ENCODE measurements around the gene ZNF385B. TPM values are rescaled to one million over a fixed set of nuclear protein-coding genes. Genes with fewer than 3 reads are reported as not detected.

The ZNF385B gene
- total RNA-seq, 2 donors from 2014 or later: 2.0 to 6.2 TPM

- intact Hi-C loops (cut with DNase I): no loop called here
- DNase-seq (ENCODE audit: low spot score): no peak
These were observed 314.8 kb downstream of the ZNF385B start for GRCh38 chr2:179546656-179547055.

GRCh38 chr2:179545024-179545423, 316.4 kb downstream of the ZNF385B start:
- intact Hi-C loops (cut with DNase I): no loop called here
- no peak for DNase-seq (ENCODE audit: low spot score)

- intact Hi-C loops (cut with DNase I): no loop called here
These were observed 318.0 kb downstream of the ZNF385B start for GRCh38 chr2:179543361-179543901.

GRCh38 chr2:179541586-179541985, 319.8 kb downstream of the ZNF385B start:
- intact Hi-C loops (cut with DNase I): no loop called here
- no peak for DNase-seq (ENCODE audit: low spot score)

More at GRCh38 chr2:179543361-179543901, 318.0 kb downstream of the ZNF385B start:
- no peak for DNase-seq (ENCODE audit: low spot score)

- no peak for DNase-seq (ENCODE audit: low spot score)
- intact Hi-C loops (cut with DNase I): no loop called here
These were observed 322.3 kb downstream of the ZNF385B start for GRCh38 chr2:179539124-179539511.

GRCh38 chr2:179538406-179539123, 322.8 kb downstream of the ZNF385B start:
- no peak for DNase-seq (ENCODE audit: low spot score)
- intact Hi-C loops (cut with DNase I): no loop called here

- intact Hi-C loops (cut with DNase I): no loop called here
- DNase-seq (ENCODE audit: low spot score): no peak
These were observed 325.2 kb downstream of the ZNF385B start for GRCh38 chr2:179536185-179536584.

GRCh38 chr2:179533875-179534274, 327.5 kb downstream of the ZNF385B start:
- intact Hi-C loops (cut with DNase I): no loop called here
- no peak for DNase-seq (ENCODE audit: low spot score)

GRCh38 chr2:179532863-179533278, 328.5 kb downstream of the ZNF385B start:
- no peak for DNase-seq (ENCODE audit: low spot score)
- intact Hi-C loops (cut with DNase I): no loop called here

GRCh38 chr2:179528576-179529069, 332.8 kb downstream of the ZNF385B start:
- intact Hi-C loops (cut with DNase I): no loop called here
- DNase-seq (ENCODE audit: low spot score): no peak

GRCh38 chr2:179525340-179525739, 336.1 kb downstream of the ZNF385B start:
- DNase-seq (ENCODE audit: low spot score): no peak
- intact Hi-C loops (cut with DNase I): no loop called here

GRCh38 chr2:179524809-179525339, 336.5 kb downstream of the ZNF385B start:
- intact Hi-C loops (cut with DNase I): no loop called here
- no peak for DNase-seq (ENCODE audit: low spot score)

- DNase-seq (ENCODE audit: low spot score): no peak
- intact Hi-C loops (cut with DNase I): no loop called here
These were observed 339.5 kb downstream of the ZNF385B start for GRCh38 chr2:179521944-179522343.

GRCh38 chr2:179518830-179519229, 342.6 kb downstream of the ZNF385B start:
- intact Hi-C loops (cut with DNase I): no loop called here

GRCh38 chr2:179513181-179513580, 348.2 kb downstream of the ZNF385B start:
- DNase-seq (ENCODE audit: low spot score): no peak
- intact Hi-C loops (cut with DNase I): no loop called here

More at GRCh38 chr2:179518830-179519229, 342.6 kb downstream of the ZNF385B start:
- DNase-seq (ENCODE audit: low spot score): no peak

- DNase-seq (ENCODE audit: low spot score): no peak
- intact Hi-C loops (cut with DNase I): no loop called here
These were observed 349.0 kb downstream of the ZNF385B start for GRCh38 chr2:179512281-179513035.

GRCh38 chr2:179511105-179511789, 350.2 kb downstream of the ZNF385B start:
- DNase-seq (ENCODE audit: low spot score): no peak
- intact Hi-C loops (cut with DNase I): no loop called here

GRCh38 chr2:179495315-179495714, 366.1 kb downstream of the ZNF385B start:
- intact Hi-C loops (cut with DNase I): no loop called here
- DNase-seq (ENCODE audit: low spot score): no peak

GRCh38 chr2:179488563-179488962, 372.8 kb downstream of the ZNF385B start:
- no peak for DNase-seq (ENCODE audit: low spot score)
- intact Hi-C loops (cut with DNase I): no loop called here

All from posterior vena cava (tissue), 2 donors.